GM19372 (cell line): Measurements from ENCODE around the gene ARPC2.
"Not testable (repeated sequence)": the region's sequence is repeated elsewhere in the genome, so short reads cannot be mapped to it uniquely, and the experiment has no call there.

ENCODE experiments used
- ATAC-seq: cut with Tn5 transposase; IDR thresholded peaks from one replicate; pipeline ENCODE4 v1.9.1; 2021; ENCODE audit warnings: mild to moderate bottlenecking, low read depth, moderate library complexity; ENCODE audit not compliant: unreplicated experiment

ARPC2 gene

DNA sequence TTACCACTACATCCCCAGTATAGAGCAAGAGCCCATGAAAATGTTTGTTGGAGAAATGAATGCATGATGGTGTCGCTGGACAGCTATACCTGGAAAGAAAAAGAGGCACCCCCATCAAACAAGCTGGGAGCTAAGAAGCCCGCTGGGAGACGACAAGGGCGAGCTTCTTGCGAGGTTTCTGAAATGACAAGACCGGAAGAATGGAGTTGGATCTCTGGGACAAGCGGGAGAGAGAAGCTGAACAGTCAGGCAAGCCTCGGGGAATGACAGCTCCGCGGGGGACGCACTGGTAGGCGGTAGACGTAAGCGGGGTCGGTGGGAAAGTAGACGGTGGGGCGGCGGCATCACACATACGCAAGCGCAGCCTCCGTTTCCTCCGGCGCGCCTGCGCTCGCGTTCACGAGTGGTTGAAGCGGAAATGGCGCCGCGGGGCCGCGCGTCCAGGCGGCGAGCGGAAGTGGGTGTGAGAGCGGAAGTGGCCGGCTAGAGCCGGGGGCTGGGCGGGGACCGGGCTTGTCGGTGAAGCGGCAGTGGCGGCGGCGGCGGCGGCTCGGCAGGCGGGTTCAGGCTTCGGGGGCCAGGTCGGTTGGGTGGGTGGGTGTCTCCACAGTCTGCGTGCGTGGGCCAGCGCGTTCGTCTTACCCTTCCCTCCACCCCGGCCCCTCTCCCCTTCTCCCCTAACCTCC, at the start of gene ARPC2:
Gene ARPC2, plus strand, starts transcription at position 516 of the 686 bp plus-strand sequence. CDS start 282 bp downstream, outside the sequence.
- ATAC-seq, result peak; percentile 60

GRCh38 chr2:218168016-218168415, 49.0 kb upstream of the ARPC2 start:
- ATAC-seq, result no peak

- no peak for ATAC-seq
Observed at GRCh38 chr2:218168635-218169462, 48.1 kb upstream of the ARPC2 start.

DNA sequence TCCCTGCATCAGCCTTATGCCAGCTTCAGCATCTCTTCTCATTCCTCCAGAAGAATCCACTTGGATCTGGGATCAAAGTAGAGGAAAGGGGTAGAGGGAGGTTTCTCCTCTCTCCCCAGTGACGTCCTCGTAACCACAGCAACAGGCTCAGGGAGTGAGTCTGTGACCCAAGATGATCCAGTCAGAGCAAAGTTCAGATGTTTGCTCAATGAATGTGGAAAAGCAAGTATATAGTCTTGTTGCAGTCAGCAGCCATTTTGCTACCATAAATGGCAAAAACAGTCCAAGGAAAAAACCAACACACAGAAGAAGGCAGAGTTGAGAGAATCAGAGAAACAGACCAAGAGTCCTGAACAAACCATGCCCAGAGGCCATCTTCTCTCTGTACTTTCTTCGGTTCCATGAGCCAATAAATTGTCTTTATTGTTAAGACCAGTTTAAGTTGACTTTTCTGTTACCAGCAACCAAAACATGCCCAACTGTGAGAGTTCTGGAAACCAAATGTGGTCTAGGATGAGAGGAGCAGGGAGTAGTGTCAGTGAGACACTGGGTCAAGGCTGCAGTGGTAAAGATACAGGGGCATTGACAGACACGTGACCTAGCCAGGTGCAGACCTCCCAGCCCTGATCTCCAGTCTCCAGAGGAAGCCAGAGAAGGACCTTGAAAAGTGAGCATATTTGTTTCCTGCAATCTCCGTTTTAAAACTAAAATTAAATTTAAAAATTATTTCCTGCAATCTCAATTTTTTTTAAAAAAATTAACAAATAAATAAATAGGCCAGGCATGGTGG, 47.0 kb upstream of the ARPC2 start:
- ATAC-seq, result no peak

DNA sequence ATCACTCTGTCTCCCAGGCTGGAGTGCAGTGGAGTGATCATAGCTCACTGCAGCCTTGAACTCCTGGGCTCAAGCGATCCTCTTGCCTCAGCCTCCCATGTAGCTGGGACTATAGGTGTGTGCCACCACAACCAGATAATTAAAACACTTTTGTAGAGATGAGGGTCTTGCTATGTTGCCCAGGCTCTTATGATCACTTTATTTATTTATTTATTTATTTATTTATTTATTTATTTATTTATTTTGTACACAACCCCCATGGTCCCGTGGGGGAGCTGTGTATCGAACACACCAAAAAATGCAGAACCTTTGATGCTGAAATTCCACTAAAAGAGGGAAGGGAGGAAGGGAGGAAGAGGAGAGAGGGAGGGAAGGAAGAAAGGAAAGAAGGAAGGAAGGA, 45.2 kb upstream of the ARPC2 start:
- not testable (repeated sequence) for ATAC-seq

DNA sequence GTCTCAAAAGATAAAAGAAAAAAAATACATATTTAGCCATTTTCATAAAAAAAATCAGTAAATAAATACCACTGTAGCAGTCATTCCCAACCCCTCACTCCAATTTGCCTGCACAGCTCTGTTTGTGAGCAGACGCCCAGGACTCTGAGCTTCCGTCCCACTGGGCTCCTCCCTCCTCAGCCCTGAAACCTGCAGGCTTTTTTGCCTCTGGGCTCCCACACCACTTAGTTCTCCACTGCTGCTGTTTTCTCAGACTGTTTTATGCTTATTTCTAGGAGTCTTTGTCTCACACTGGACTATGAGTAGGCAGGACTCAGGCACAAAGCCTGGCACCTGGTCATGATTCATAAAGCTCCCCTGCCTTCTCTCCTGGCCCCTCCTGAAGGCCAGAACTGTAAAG, 44.1 kb upstream of the ARPC2 start:
- no peak for ATAC-seq

- ATAC-seq, result no peak
Observed at GRCh38 chr2:218179782-218180181, 37.2 kb upstream of the ARPC2 start.

GRCh38 chr2:218180467-218181114, 36.4 kb upstream of the ARPC2 start:
- ATAC-seq, result no peak

GRCh38 chr2:218184331-218184730, 32.7 kb upstream of the ARPC2 start:
- ATAC-seq, result no peak

DNA sequence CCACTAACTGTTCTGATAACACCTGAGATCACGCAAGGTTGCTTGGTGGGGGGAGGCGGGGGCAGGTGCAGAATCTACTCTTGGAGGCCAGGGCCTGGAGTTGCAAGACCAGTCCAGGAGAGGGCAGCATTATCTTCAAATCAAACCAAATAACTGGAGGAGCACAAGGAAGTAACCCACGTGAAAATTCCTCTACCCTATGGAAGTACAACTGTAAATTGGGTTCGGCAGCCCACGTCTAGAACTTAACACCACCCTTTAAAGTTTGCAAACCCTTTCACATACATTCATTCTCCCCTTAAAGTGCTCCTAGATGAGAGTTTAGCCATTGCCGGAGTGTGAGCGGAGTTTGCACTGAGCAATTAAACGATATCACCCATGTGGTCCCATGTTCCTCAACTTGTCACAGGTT, 30.6 kb upstream of the ARPC2 start:
- no peak for ATAC-seq

DNA sequence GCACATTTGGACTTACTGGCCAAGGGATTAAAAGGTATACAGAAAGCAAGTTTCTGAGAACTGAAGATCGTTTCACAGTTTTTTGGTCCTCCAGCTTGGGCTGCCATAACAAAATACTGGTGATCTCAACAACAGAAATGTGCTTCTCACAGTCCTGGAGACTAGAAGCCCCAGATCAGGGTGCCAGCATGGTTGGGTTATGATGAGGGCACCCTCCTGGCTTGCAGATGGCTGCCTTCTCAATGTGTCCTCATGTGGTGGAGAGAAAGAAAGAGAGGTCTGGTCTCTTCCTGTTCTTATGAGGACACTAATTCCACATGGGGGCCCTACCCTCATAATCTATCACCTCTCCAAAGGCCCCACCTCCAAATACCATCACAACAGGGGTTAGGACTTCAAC, 30.1 kb upstream of the ARPC2 start:
- ATAC-seq, result no peak

DNA sequence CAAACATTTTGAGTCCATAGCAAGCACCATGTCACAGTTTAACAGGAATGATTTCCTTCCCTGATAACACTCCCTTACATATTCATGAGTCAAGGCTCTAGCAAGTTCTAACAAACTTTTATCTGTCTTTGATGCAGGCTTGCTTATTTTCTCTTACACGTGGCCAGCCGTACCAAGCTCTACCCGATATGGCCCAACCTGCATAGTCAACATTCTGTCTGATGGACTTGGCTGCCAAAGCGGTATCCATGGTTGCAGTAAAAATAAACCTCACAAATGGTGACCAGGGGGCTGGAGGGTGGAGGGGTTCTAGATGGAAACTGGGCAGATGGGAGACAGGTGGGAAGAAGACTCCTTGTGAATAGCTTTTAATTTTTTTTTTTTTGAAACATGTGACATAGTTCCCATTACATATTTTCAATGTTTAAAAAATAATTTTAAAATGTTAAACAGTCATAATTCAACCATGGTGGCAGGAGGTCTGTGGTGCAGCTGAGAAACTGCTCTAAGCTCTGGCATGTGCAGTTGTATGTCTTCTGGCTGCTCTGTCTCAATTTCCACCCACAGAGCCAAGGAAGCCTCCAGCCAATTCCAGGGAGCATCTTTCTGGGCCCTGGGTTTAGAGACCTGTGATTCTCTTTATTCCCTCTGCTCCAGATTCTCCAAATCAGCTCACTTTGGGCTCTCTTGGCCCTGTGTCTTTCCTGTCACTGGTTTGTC, 29.5 kb upstream of the ARPC2 start:
- ATAC-seq, result no peak

- no peak for ATAC-seq
Observed at GRCh38 chr2:218188528-218188927, 28.5 kb upstream of the ARPC2 start.

- no peak for ATAC-seq
Observed at GRCh38 chr2:218192902-218193430, 24.0 kb upstream of the ARPC2 start.

DNA sequence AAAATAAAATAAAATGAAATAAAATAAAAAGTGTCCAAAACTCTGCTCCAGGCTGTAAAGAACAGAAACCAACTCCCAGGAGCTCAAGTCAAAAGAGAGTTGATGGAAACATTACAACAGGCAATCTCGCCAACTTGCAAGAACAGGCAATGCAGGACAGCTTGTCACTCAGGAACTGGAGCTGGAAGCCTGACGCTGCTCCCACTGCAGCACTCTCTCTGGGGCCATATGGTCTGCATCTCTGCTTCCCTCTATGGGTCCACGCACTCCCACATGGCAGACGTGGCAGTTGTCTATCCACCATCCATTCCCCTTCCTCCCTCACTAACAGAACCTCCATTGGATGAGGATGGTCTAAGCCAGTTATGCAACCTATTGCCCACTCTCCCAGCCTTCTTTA, 23.3 kb upstream of the ARPC2 start:
- ATAC-seq, result no peak

DNA sequence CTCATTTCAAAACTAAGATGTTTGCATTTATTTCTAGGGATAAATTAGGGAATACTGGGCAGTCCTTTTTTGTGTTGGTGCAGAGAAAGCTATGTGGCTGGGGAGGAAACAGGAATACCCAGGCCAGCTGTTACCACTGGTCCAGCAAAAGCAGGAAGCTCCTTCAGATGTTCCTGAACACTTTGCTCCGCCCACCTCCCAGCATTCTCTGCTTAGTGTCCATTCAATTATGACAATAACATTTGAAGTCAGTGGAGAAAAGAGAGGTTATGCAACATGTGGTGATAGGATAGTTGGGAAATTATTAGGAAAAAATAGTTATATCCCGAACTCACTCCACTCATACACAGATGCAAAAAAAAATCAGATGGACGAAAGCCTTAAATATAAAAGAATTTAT, 22.1 kb upstream of the ARPC2 start:
- ATAC-seq, result no peak

GRCh38 chr2:218196974-218197373, 20.0 kb upstream of the ARPC2 start:
- ATAC-seq, result no peak

DNA sequence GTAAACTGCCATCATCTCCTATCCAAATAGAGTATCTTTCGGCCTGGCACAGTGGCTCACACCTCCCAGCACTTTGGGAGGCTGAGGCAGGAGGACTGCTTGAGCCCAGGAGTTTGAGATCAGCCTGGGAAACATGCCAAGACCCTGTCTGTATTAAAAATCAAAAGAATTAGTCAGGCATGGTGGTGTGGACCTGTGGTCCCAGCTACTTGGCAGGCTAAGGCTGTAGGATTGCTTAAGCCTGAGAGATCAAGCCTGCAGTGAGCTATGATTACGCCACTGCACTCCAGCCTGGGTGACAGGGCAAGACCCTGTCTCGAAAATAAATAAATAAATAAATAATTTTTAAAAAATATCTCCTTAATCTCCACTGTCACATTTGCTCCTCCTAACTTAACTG, 14.7 kb upstream of the ARPC2 start:
- ATAC-seq, result no peak

- no peak for ATAC-seq
Observed at GRCh38 chr2:218209078-218209477, 7.9 kb upstream of the ARPC2 start.

- no peak for ATAC-seq
Observed at GRCh38 chr2:218214116-218214515, 2.9 kb upstream of the ARPC2 start.
